ENCODE measurements around the gene SP3.

GRCh38 chr2:173942861-173943523, 22.2 kb downstream of the SP3 start:
- TF ChIP-seq CTCF (conservative IDR thresholded peaks at IDR 0.05 in 1 of 2, IDR thresholded peaks at IDR 0.05 in 1 of 2; ENCODE audit: low read depth in 1 of 2, low read length in 2 of 2): no peak
- TF ChIP-seq EZH2 (IDR thresholded peaks at IDR 0.05; ENCODE audit: low read length, missing control alignments): no peak

All from fibroblast of lung (primary cell).